Left hindlimb (tissue), 1 donor: Measurements from ENCODE around the gene STARD9.
A peak's percentile ranks its signal among the peaks of the same experiment; 100 is the strongest.
"Not testable (repeated sequence)": the region's sequence is repeated elsewhere in the genome, so short reads cannot be mapped to it uniquely, and the experiment has no call there.

Experiments
- DNase-seq: peaks from one replicate; pipeline ENCODE4 v3.0.0-alpha.2; 2018

Gene STARD9

GRCh38 chr15:42732095-42732827, 156.9 kb downstream of the STARD9 start:
- no peak for DNase-seq

GRCh38 chr15:42733027-42733426, 157.6 kb downstream of the STARD9 start:
- DNase-seq: no peak

- no peak for DNase-seq
Measured at GRCh38 chr15:42734076-42734672, 158.8 kb downstream of the STARD9 start.

- DNase-seq: no peak
Measured at GRCh38 chr15:42735382-42736165, 160.2 kb downstream of the STARD9 start.

- peak; percentile 69 for DNase-seq
Measured at GRCh38 chr15:42736178-42736792, 160.9 kb downstream of the STARD9 start.

GRCh38 chr15:42736793-42737528, 161.6 kb downstream of the STARD9 start, which contains the start of gene CDAN1:
Gene CDAN1, minus strand, starts transcription at chr15:42737128. Its CDS starts 26 bp downstream, at chr15:42737102.
- peak; percentile 94 for DNase-seq

GRCh38 chr15:42737529-42738328, 162.3 kb downstream of the STARD9 start:
- no peak for DNase-seq

GRCh38 chr15:42741710-42742109, 166.3 kb downstream of the STARD9 start:
- no peak for DNase-seq

GRCh38 chr15:42742149-42742548, 166.7 kb downstream of the STARD9 start:
- DNase-seq: no peak

- DNase-seq: no peak
Measured at GRCh38 chr15:42744195-42744594, 168.8 kb downstream of the STARD9 start.

- DNase-seq: no peak
Measured at GRCh38 chr15:42749266-42749665, 173.9 kb downstream of the STARD9 start.

- no peak for DNase-seq
Measured at GRCh38 chr15:42750306-42750705, 174.9 kb downstream of the STARD9 start.

GRCh38 chr15:42759093-42759492, 183.7 kb downstream of the STARD9 start:
- no peak for DNase-seq

GRCh38 chr15:42760759-42761158, 185.4 kb downstream of the STARD9 start:
- DNase-seq: no peak

- not testable (repeated sequence) for DNase-seq
Measured at GRCh38 chr15:42761813-42762212, 186.4 kb downstream of the STARD9 start.

- DNase-seq: not testable (repeated sequence)
Measured at GRCh38 chr15:42764154-42764731, 188.8 kb downstream of the STARD9 start.

- DNase-seq: not testable (repeated sequence)
Measured at GRCh38 chr15:42766109-42766508, 190.7 kb downstream of the STARD9 start.
